ENCODE measurements around the gene HNRNPA1.
"Not testable (repeated sequence)": the region's sequence is repeated elsewhere in the genome, so short reads cannot be mapped to it uniquely, and the experiment has no call there.

Gene HNRNPA1

GRCh38 chr12:54280468-54281260, at the start of gene HNRNPA1:
Gene HNRNPA1, plus strand, starts transcription at chr12:54280726. Its CDS starts 82 bp downstream, at chr12:54280808.
- peak; percentile 99 for DNase-seq (ENCODE audit: low spot score)

GRCh38 chr12:54231269-54231668, 49.3 kb upstream of the HNRNPA1 start:
- DNase-seq (ENCODE audit: low spot score): not testable (repeated sequence)

- DNase-seq (ENCODE audit: low spot score): no peak
Observed at GRCh38 chr12:54232790-54233189, 47.7 kb upstream of the HNRNPA1 start.

GRCh38 chr12:54238531-54238930, 42.0 kb upstream of the HNRNPA1 start:
- DNase-seq (ENCODE audit: low spot score): no peak

- DNase-seq (ENCODE audit: low spot score): no peak
Observed at GRCh38 chr12:54239620-54240019, 40.9 kb upstream of the HNRNPA1 start.

GRCh38 chr12:54240129-54240528, 40.4 kb upstream of the HNRNPA1 start:
- DNase-seq (ENCODE audit: low spot score): no peak

GRCh38 chr12:54240971-54241588, 39.4 kb upstream of the HNRNPA1 start:
- DNase-seq (ENCODE audit: low spot score): no peak

GRCh38 chr12:54246011-54246641, 34.4 kb upstream of the HNRNPA1 start:
- no peak for DNase-seq (ENCODE audit: low spot score)

- DNase-seq (ENCODE audit: low spot score): no peak
Observed at GRCh38 chr12:54249489-54249888, 31.0 kb upstream of the HNRNPA1 start.

GRCh38 chr12:54251667-54252284, 28.8 kb upstream of the HNRNPA1 start:
- DNase-seq (ENCODE audit: low spot score): no peak

GRCh38 chr12:54253240-54253639, 27.3 kb upstream of the HNRNPA1 start:
- DNase-seq (ENCODE audit: low spot score): no peak

GRCh38 chr12:54257332-54257731, 23.2 kb upstream of the HNRNPA1 start:
- no peak for DNase-seq (ENCODE audit: low spot score)

- DNase-seq (ENCODE audit: low spot score): no peak
Observed at GRCh38 chr12:54258201-54258681, 22.3 kb upstream of the HNRNPA1 start.

- peak; percentile 97 for DNase-seq (ENCODE audit: low spot score)
Observed at GRCh38 chr12:54259194-54260011, 21.1 kb upstream of the HNRNPA1 start.

- no peak for DNase-seq (ENCODE audit: low spot score)
Observed at GRCh38 chr12:54261815-54262402, 18.6 kb upstream of the HNRNPA1 start.

GRCh38 chr12:54262403-54262925, 18.1 kb upstream of the HNRNPA1 start:
- no peak for DNase-seq (ENCODE audit: low spot score)

- no peak for DNase-seq (ENCODE audit: low spot score)
Observed at GRCh38 chr12:54265364-54265812, 15.1 kb upstream of the HNRNPA1 start.

- no peak for DNase-seq (ENCODE audit: low spot score)
Observed at GRCh38 chr12:54266852-54267251, 13.7 kb upstream of the HNRNPA1 start.

GRCh38 chr12:54270345-54270744, 10.2 kb upstream of the HNRNPA1 start:
- DNase-seq (ENCODE audit: low spot score): no peak

GRCh38 chr12:54272214-54272613, 8.3 kb upstream of the HNRNPA1 start:
- no peak for DNase-seq (ENCODE audit: low spot score)

GRCh38 chr12:54273981-54274380, 6.5 kb upstream of the HNRNPA1 start:
- no peak for DNase-seq (ENCODE audit: low spot score)

Data from ecto neural progenitor cell (in vitro differentiated cells).